Suprapubic skin (tissue), 4 donors: ENCODE data around the gene TACC3.

ENCODE experiments used
- EP300 ChIP-seq: sonication (generic); formaldehyde crosslinking; IDR thresholded peaks from one replicate; pipeline ENCODE4 v1.6.1; 2017; ENCODE audit warnings: antibody characterized with exemption
- POLR2A ChIP-seq, 2 donors: fragments of 450-650 bp; IDR thresholded peaks; one replicate each; pipeline ENCODE4 v1.6.1; 2017; ENCODE audit warnings: antibody characterized with exemption in 2 of 2, mild to moderate bottlenecking in 2 of 2, moderate library complexity in 2 of 2
- POLR2AphosphoS5 ChIP-seq, 3 donors: sonication (generic); formaldehyde crosslinking; IDR thresholded peaks; one replicate each; pipeline ENCODE4 v1.6.1; 2017; ENCODE audit warnings: antibody characterized with exemption in 3 of 3
- TF ChIP-seq, protein P1 (sequence below), 2 donors: fragments of 200-600 bp in 1 of 2; fragments of 450-650 bp in 1 of 2; sonication (generic) in 1 of 2; IDR thresholded peaks; one replicate each; pipeline ENCODE4 v1.5.1; 2016 to 2019; ENCODE audit warnings: antibody characterized with exemption in 2 of 2, mild to moderate bottlenecking in 1 of 2, moderate library complexity in 1 of 2

DNA sequence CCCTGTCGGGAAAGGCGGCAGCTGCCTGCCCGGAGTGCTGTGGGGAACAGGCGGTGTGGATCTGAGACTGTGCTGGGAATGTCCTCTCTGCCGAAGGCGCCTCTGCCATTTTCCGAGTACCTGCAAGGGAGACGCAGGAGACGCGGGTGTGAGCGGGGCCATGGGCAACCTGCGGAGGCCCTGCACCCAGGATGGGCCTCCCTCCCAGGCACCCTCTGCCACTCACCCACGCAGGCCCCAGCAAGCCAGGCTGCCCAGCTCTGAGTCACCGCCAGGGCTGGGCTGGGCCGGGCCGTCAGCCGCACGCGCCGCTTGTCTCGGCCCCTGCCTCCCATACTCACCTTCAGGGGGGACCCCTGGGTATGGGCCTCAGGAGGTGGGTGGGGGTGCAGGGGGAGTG, 68.2 kb downstream of the TACC3 start:
- TF ChIP-seq, protein P1, sequence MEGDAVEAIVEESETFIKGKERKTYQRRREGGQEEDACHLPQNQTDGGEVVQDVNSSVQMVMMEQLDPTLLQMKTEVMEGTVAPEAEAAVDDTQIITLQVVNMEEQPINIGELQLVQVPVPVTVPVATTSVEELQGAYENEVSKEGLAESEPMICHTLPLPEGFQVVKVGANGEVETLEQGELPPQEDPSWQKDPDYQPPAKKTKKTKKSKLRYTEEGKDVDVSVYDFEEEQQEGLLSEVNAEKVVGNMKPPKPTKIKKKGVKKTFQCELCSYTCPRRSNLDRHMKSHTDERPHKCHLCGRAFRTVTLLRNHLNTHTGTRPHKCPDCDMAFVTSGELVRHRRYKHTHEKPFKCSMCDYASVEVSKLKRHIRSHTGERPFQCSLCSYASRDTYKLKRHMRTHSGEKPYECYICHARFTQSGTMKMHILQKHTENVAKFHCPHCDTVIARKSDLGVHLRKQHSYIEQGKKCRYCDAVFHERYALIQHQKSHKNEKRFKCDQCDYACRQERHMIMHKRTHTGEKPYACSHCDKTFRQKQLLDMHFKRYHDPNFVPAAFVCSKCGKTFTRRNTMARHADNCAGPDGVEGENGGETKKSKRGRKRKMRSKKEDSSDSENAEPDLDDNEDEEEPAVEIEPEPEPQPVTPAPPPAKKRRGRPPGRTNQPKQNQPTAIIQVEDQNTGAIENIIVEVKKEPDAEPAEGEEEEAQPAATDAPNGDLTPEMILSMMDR (IDR thresholded peaks at IDR 0.05) = no peak
- TF ChIP-seq POLR2A (IDR thresholded peaks at IDR 0.05) = no peak
- no peak for TF ChIP-seq POLR2AphosphoS5 (IDR thresholded peaks at IDR 0.05)
- no peak for TF ChIP-seq EP300
